HG03432 (cell line): Measurements from ENCODE around the gene XNDC1N.

Experiments
- ATAC-seq: cut with Tn5 transposase; IDR thresholded peaks from one replicate; pipeline ENCODE4 v1.9.1; 2021; ENCODE audit warnings: mild to moderate bottlenecking, moderate library complexity; ENCODE audit not compliant: unreplicated experiment

XNDC1N gene, protein sequence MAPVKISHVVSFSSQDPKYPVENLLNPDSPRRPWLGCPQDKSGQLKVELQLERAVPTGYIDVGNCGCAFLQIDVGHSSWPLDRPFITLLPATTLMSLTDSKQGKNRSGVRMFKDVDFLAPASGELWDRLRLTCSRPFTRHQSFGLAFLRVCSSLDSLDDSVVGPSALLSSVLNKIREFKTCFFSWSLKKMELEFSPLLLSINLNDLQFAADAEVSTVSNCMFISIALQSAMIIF

GRCh38 chr11:71927820-71928736 lies at the start of gene XNDC1N:
Gene XNDC1N (minus strand): TSS chr11:71928594. CDS start chr11:71923353, 5,241 bp downstream.
- peak; percentile 71 for ATAC-seq

GRCh38 chr11:71977743-71978418 lies 49.5 kb upstream of the XNDC1N start:
- ATAC-seq = peak; percentile 60

GRCh38 chr11:71977090-71977489 lies 48.7 kb upstream of the XNDC1N start:
- no peak for ATAC-seq

GRCh38 chr11:71976551-71976950 lies 48.2 kb upstream of the XNDC1N start:
- ATAC-seq = no peak

GRCh38 chr11:71971680-71972079 lies 43.3 kb upstream of the XNDC1N start:
- ATAC-seq = no peak

- ATAC-seq = no peak
These were observed 36.2 kb upstream of the XNDC1N start for GRCh38 chr11:71964641-71965040.

DNA sequence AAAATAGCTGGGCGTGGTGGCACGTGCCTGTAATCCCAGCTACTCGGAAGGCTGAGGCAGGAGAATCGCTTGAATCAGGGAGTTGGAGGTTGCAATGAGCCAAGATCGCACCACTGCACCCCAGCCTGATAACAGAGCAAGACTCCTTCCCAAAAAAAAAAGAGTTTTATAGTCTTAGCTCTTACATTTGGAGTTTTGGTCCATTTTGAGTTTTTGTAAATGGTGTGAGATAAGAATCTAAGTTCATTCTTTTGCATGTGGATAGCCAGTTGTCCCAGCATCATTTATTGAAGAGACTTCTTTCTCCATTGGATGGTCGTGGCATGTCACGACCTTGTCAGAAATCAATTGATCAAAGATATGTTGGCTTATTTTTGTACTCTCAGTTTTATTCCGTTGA lies 35.1 kb upstream of the XNDC1N start:
- ATAC-seq = no peak

DNA sequence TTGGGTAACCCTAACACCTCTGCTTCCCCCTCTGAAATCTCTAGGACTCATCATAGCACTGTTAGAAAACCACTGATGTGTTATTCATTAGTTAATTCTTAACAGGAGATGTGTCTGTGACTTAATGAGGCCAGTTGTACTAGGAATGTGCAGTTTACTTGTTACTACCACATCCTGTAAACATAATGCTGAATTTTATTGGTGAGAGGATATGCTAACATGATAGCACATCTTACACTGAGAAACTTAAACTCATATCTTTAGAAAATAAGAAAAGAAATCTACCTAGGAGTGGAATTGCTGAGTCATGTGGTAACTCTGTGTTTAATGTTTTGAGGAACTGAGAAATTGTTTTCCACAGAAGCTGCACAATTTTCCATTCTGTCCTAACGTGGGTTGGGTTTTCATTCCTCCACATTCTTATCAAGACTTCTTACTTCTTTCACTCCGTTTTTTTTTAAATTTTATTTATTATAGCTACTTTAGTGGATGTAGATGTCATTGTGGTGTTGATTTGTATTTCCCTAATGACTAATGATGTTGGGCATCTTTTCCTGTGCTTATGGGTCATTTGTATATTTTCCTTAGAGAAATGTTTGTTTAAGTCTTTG lies 34.1 kb upstream of the XNDC1N start:
- peak; percentile 59 for ATAC-seq

- ATAC-seq = no peak
These were observed 27.6 kb upstream of the XNDC1N start for GRCh38 chr11:71955898-71956456.

GRCh38 chr11:71951741-71952310 lies 23.4 kb upstream of the XNDC1N start:
- no peak for ATAC-seq

DNA sequence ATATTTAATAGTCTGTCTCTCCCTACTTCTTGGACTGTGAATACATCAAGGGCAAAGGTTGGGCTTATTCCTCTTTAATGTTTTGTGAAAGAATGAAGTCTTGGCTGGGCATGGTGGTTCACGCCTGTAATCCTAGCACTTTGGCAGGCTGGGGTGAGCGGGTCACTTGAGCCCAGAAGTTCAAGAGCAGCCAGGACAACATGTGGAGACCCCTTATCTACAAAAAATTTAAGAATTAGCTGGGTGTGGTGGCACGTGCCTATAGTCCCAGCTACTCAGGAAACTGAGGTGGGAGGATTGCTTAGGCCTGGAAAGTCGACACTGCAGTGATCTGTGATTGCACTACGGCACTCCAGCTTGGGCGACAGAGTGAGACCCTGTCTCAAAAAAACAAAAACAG lies 20.6 kb upstream of the XNDC1N start:
- ATAC-seq = no peak

- no peak for ATAC-seq
These were observed 20.1 kb upstream of the XNDC1N start for GRCh38 chr11:71948314-71949027.

DNA sequence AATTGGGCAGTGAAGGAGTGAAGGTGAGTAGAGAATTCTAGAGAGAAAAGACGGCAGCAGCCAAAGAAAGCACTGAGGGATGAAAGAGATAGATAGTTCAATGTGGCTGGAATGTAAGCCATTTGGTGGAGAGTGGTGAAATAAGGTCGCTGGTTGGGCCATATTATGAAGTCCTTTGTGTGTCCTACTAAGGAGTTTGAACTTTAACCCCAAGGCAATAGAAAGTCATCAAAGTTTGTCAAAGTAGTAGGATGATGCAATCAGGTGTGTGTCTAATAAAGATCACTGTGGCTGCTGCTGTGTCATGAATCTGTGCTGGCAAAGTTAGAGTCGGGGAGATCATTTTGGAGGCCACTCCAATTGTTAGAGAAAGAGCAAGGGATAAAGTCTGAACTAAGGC lies 19.1 kb upstream of the XNDC1N start:
- no peak for ATAC-seq

DNA sequence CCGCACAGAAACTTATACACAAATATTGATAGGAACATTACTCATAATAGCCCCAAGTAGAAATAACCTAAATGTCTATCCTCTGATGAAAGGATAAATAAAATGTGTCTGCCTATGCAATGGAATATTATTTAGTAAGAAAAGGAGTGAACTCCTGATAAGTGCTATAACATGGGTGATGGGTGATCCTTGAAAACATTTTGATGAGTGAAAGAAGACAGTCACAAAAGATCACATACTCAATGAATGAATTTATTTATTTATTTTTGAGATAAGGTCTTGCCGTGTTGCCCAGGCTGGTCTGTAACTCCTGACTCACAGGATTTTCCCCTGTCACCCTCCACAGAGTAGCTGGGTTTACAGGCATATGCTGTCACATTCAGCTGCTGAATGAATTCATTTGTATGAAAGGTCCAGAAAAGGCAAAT lies 17.8 kb upstream of the XNDC1N start:
- ATAC-seq = no peak

- ATAC-seq = no peak
These were observed 12.3 kb upstream of the XNDC1N start for GRCh38 chr11:71940561-71941219.

- no peak for ATAC-seq
These were observed 9.4 kb upstream of the XNDC1N start for GRCh38 chr11:71937826-71938225.

- ATAC-seq = no peak
These were observed 8.4 kb upstream of the XNDC1N start for GRCh38 chr11:71936825-71937224.

- no peak for ATAC-seq
These were observed 7.0 kb upstream of the XNDC1N start for GRCh38 chr11:71935338-71935925.

- ATAC-seq = no peak
These were observed 5.8 kb upstream of the XNDC1N start for GRCh38 chr11:71934213-71934612.
